NCI-H82 treated with DMSO at 0.1 percent for 48 hours (cell line): ENCODE results near the gene ADISSP.

Experiments used
- DNase-seq: peaks from one replicate; lab custom pipeline; 2025; ENCODE audit not compliant: unreplicated experiment; lab: John Stamatoyannopoulos, UW

ADISSP gene

GRCh38 chr20:3781153-3781910, 13.8 kb upstream of the ADISSP start, which contains the start of gene SPEF1:
TSS of gene SPEF1 (minus strand) at chr20:3781448. CDS start at chr20:3781287, 161 bp downstream.
- peak; percentile 96 for DNase-seq

- no peak for DNase-seq
Measured at GRCh38 chr20:3778976-3779375, 11.4 kb upstream of the ADISSP start.

GRCh38 chr20:3777716-3778629, 10.4 kb upstream of the ADISSP start:
- DNase-seq: no peak

- no peak for DNase-seq
Measured at GRCh38 chr20:3777381-3777715, 9.8 kb upstream of the ADISSP start.

GRCh38 chr20:3775457-3776108, 8.0 kb upstream of the ADISSP start:
- DNase-seq: no peak

GRCh38 chr20:3771552-3772058, 4.1 kb upstream of the ADISSP start:
- DNase-seq: no peak

- DNase-seq: peak; percentile 85
Measured at GRCh38 chr20:3768342-3769130, 983 bp upstream of the ADISSP start.

GRCh38 chr20:3767110-3767426, 485 bp downstream of the ADISSP start:
- no peak for DNase-seq

- no peak for DNase-seq
Measured at GRCh38 chr20:3766422-3767109, 987 bp downstream of the ADISSP start.

- no peak for DNase-seq
Measured at GRCh38 chr20:3765171-3765882, 2.2 kb downstream of the ADISSP start.

- no peak for DNase-seq
Measured at GRCh38 chr20:3764659-3765058, 2.9 kb downstream of the ADISSP start.

GRCh38 chr20:3763671-3764601, 3.6 kb downstream of the ADISSP start:
- no peak for DNase-seq

GRCh38 chr20:3760655-3761348, 6.8 kb downstream of the ADISSP start:
- no peak for DNase-seq

- no peak for DNase-seq
Measured at GRCh38 chr20:3759884-3760283, 7.7 kb downstream of the ADISSP start.

GRCh38 chr20:3759316-3759823, 8.2 kb downstream of the ADISSP start:
- DNase-seq: no peak

GRCh38 chr20:3758566-3758965, 9.0 kb downstream of the ADISSP start:
- no peak for DNase-seq

GRCh38 chr20:3757268-3757667, 10.3 kb downstream of the ADISSP start:
- DNase-seq: no peak
